HEK293 (cell line): Measurements from ENCODE around the gene FAR1.

Experiments
- ATF2 ChIP-seq: fragments of 450-650 bp; formaldehyde crosslinking; IDR thresholded peaks from 2 replicates; pipeline ENCODE4 v1.5.1; 2016; ENCODE audit warnings: missing biosample characterization, missing genetic modification characterization, low read depth
- CTCF ChIP-seq: fragments of 450-650 bp; formaldehyde crosslinking; IDR thresholded peaks from 2 replicates; pipeline ENCODE4 v1.5.1; 2016; ENCODE audit warnings: missing biosample characterization, missing genetic modification characterization
- RBAK ChIP-seq: fragments of 450-650 bp; formaldehyde crosslinking; IDR thresholded peaks from 2 replicates; pipeline ENCODE4 v1.5.1; 2016; ENCODE audit warnings: missing biosample characterization, missing genetic modification characterization
- REST ChIP-seq: fragments of 450-650 bp; formaldehyde crosslinking; IDR thresholded peaks from 2 replicates; pipeline ENCODE4 v1.5.1; 2016; ENCODE audit warnings: missing biosample characterization, missing genetic modification characterization
- WT1 ChIP-seq: fragments of 450-650 bp; formaldehyde crosslinking; IDR thresholded peaks from 2 replicates; pipeline ENCODE4 v1.5.1; 2016; ENCODE audit warnings: missing biosample characterization, missing genetic modification characterization
- ZNF112 ChIP-seq: fragments of 450-650 bp; formaldehyde crosslinking; IDR thresholded peaks from 2 replicates; pipeline ENCODE4 v1.5.0; 2017; ENCODE audit warnings: missing biosample characterization, missing genetic modification characterization
- ZNF24 ChIP-seq: fragments of 450-650 bp; formaldehyde crosslinking; IDR thresholded peaks from 2 replicates; pipeline ENCODE4 v1.5.1; 2016; ENCODE audit warnings: missing biosample characterization, missing genetic modification characterization

GRCh38 chr11:13644997-13645687 lies 23.3 kb upstream of the FAR1 start:
- TF ChIP-seq ATF2 (tag by site-specific recombination) (no peak), RBAK (tag by site-specific recombination) (no peak), CTCF (no peak), ZNF112 (tag by site-specific recombination) (no peak), ZNF24 (tag by site-specific recombination) (no peak), REST (no peak), WT1 (tag by site-specific recombination) (no peak)
